NCI-H146 treated with DMSO at 0.1 percent for 48 hours (cell line): Measurements from ENCODE around the gene TAF8.

Experiments used
- DNase-seq: peaks from one replicate; lab custom pipeline; 2025; ENCODE audit not compliant: unreplicated experiment; lab: John Stamatoyannopoulos, UW

The TAF8 gene

GRCh38 chr6:42120895-42121865 lies 70.9 kb downstream of the TAF8 start:
- no peak for DNase-seq

- no peak for DNase-seq
Observed at GRCh38 chr6:42123379-42124103, 73.2 kb downstream of the TAF8 start.

GRCh38 chr6:42124223-42124836 lies 74.0 kb downstream of the TAF8 start:
- no peak for DNase-seq

DNA sequence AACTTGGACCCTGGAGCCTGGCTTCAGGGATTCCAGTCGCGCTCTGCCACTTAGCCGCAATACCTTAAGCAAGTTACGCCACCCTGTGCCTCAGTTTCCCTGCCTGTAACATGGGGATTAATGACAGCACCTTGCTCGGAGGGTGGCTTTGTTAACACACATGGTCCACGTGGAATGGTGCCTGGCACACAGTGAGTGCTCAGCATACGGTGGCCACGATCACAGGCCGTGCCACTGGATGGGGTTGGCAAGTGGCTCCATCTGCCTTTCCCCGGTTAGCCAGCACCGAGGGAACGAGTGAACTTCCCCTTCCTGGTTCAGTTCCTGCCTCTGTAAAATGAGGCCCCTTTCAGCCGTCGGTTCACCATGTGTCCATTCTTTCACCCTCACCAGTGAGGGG lies 74.9 kb downstream of the TAF8 start:
- DNase-seq: no peak

DNA sequence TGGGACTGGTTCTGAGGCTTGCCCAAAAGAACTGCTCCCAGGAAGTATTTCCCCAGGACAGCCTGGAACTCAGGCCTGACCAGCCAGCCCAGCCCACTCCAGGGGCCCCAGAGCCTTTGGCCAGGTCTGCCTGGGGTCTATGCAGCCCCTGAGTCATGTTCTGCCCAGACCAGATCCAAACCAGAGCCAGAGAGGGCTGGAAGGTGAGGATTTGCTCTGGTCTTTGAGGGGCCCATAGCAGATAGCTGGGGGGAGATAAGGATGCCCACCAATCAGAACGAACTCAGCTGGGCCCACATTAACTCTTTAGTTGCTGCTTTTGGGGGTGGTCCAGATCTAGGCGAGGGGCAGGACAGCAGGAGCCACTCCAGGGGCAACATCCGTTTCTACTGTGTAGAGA lies 75.3 kb downstream of the TAF8 start:
- DNase-seq: no peak

DNA sequence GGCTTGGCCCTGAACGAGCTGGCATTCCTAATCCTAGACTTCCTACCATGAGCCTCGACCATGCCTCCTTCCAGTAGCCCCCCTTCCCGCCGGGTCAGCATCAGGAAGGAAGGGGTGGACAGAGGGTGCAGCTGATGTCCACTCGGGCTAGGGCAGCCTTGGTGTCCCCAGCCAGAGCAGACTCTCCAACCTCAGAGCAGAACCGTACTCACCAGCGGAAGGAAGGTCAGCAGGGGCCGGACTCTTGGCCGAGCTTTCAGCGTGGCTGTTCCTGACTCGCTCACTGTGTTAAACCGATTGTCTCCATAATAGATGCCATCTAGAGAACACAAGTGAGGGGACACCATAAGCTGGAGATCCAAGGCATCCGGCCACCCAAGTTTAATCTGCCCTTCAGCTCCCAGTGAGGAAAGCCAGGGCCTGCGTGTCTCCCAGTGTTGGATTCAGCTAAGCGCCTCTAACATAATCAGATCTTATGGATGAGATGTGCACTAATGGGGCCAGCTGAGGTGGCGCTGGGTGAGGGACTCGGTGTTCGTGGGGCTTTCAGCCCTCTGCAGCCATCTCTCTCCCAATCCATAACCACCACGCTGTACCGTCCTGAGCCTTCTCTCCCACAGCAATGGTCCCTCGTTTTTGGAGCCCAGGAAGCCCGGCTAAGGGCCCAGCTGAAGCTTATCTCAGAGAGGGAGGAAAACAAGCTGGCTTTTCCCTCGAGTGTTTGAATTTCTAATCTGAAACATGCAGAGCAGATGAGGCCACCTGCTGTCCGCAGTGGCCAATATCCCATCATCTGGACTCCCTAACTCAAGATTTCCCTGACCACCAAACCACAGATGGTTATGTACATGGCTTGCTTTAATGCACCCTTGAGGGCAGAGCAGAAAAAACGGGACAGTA lies 78.4 kb downstream of the TAF8 start:
- DNase-seq: no peak

- no peak for DNase-seq
Observed at GRCh38 chr6:42129360-42129676, 79.0 kb downstream of the TAF8 start.

GRCh38 chr6:42131531-42131930 lies 81.2 kb downstream of the TAF8 start:
- no peak for DNase-seq

GRCh38 chr6:42133926-42134325 lies 83.6 kb downstream of the TAF8 start:
- DNase-seq: no peak

- DNase-seq: no peak
Observed at GRCh38 chr6:42135161-42135560, 84.8 kb downstream of the TAF8 start.

- no peak for DNase-seq
Observed at GRCh38 chr6:42135722-42136121, 85.4 kb downstream of the TAF8 start.

DNA sequence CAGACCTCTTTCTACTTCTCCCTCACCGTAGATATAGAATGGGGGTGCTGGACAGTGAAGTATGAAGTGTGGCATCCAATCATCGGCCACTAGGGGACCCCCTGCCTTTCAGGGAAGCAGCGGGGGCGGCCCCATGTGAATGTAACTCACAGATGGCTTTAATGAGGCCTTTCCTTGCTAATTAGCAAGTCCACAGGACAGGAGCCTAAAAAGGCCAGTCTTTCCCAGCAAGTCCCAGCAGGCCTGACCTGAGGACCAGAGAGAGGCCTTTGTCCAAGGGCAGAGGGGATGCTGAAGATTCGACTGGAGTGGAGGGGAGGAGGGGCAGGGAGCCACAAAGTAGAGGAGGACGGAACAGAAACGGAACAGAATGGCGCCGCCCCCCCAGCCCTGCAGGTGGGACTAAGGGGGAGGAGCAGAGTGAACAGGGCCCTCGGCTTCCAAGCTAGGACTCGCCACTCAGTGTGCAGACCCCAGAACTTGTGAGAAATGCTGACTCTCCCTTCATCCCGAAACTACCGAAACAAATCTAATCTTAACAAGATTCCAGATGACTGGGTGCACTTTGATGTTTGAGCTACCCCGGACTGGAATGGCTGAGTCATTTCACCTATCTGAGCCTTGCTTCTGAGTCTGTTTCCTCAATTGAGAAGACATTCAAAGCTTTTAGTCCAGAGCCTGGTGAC lies 86.3 kb downstream of the TAF8 start:
- DNase-seq: no peak
